Skeletal muscle tissue (tissue), 4 donors: ENCODE measurements around the gene SPINK7. TPM values are rescaled to one million over a fixed set of nuclear protein-coding genes. Genes with fewer than 3 reads are reported as not detected.
A peak's percentile ranks its signal among the peaks of the same experiment; 100 is the strongest.
"Not testable (repeated sequence)": the region's sequence is repeated elsewhere in the genome, so short reads cannot be mapped to it uniquely, and the experiment has no call there.

Experiments
- H3K27ac ChIP-seq: one replicate; pipeline ENCODE4 v1.7.0; 2013; ENCODE audit warnings: mild to moderate bottlenecking, low read depth, low read length, inconsistent platforms
- H3K27me3 ChIP-seq, 3 donors: one replicate each; pipeline ENCODE4 v1.7.0; 2013; ENCODE audit warnings: low read length in 3 of 3; ENCODE audit not compliant: control insufficient read depth in 3 of 3, insufficient read depth in 3 of 3
- H3K36me3 ChIP-seq, 3 donors: one replicate each; pipeline ENCODE4 v1.7.0; 2013; ENCODE audit warnings: low read length in 3 of 3; ENCODE audit not compliant: control insufficient read depth in 3 of 3, insufficient read depth in 3 of 3
- H3K4me1 ChIP-seq, 3 donors: one replicate each; pipeline ENCODE4 v1.7.0; 2013; ENCODE audit warnings: low read length in 3 of 3, mild to moderate bottlenecking in 3 of 3; ENCODE audit not compliant: control insufficient read depth in 3 of 3, insufficient read depth in 3 of 3
- H3K4me3 ChIP-seq, 3 donors: one replicate each; pipeline ENCODE4 v1.7.0; 2013; ENCODE audit warnings: low read length in 3 of 3
- H3K9ac ChIP-seq, 3 donors: one replicate each; pipeline ENCODE4 v1.7.0; 2013; ENCODE audit warnings: low read length in 3 of 3, mild to moderate bottlenecking in 3 of 3, moderate library complexity in 2 of 3, low read depth in 1 of 3
- H3K9me3 ChIP-seq, 3 donors: one replicate each; pipeline ENCODE4 v1.7.0; 2013; ENCODE audit warnings: low read length in 3 of 3; ENCODE audit not compliant: control insufficient read depth in 3 of 3
- total RNA-seq: library from RNA; depleted of rRNA; stranded (reverse); fragments of >200 nt; gene quantifications from one replicate; pipeline ENCODE4 v1.2.3, GENCODE V29; 2014
- donor health status: Osteomylitis.

Gene SPINK7
- total RNA-seq, 1 donor from 2014 or later, result not detected

DNA sequence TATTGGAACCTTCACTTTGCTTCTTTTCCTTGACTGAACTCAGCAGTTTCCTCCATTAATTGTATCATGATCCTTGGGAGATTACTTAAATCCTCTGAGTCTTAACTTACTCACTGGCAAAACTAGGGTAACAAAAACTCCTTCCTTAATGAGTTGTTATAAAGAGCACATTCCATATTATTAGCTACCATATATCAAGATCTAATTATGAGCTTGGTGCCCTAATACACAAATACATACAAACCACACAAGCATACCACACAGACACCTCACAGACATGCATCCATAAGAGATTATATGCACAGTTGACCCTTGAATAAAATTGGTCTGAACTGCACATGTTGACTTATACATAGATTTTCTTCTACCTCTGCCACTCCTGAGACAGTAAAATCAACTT lies 2.5 kb upstream of the SPINK7 start:
- Histone ChIP-seq H3K9me3 (no peaks in the 10 kb centered on the region), H3K4me1 (no peaks in the 10 kb centered on the region), H3K27ac (no peak overlapping the region), H3K9ac (no peak overlapping the region), H3K36me3 (no peaks in the 10 kb centered on the region), H3K27me3 (no peaks in the 10 kb centered on the region), H3K4me3 (no peak overlapping the region)

DNA sequence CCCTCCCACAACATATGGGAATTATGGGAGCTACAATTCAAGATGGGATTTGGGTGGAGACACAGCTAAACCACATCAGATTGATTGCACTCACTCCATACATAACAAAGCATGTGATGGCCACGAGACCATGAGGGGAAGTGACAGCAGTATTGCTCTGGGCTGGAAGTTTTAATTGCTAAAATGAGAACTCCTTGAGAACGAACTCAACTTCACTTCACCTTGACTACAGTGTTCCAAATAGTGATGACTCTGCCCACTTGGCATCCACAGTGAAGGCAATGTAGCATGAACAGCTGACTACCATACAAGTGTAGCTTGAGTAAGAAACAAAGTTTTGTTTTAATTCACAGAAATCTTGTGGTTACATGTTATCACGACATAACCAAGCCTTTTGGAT lies 739 bp upstream of the SPINK7 start:
- H3K9me3 ChIP-seq, result no peaks in the 10 kb centered on the region
- no peaks in the 10 kb centered on the region for H3K36me3 ChIP-seq
- H3K27me3 ChIP-seq, result no peaks in the 10 kb centered on the region
- no peak overlapping the region for H3K27ac ChIP-seq
- H3K9ac ChIP-seq, result no peak overlapping the region
- H3K4me1 ChIP-seq, result no peaks in the 10 kb centered on the region
- no peak overlapping the region for H3K4me3 ChIP-seq

DNA sequence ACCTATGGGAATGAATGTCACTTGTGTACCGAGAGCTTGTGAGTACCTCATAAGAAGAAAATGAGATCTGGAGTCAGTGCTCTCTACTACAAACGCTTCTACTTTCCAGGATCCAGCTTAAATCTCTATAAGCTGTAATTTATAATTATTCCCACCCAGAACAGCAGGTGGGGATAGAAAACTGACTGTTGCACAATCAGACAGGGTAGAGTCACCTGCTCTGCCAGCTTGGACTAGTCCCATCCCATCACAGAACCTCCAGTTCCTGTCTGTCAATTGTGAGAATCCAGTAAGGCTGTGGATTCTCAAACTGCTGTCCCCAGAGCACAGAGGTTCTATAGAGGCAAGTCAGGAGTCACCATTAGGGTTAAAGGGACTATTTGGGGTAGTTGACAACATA lies 2.0 kb downstream of the SPINK7 start:
- H3K36me3 ChIP-seq, result no peaks in the 10 kb centered on the region
- H3K9ac ChIP-seq, result no peak overlapping the region
- H3K27ac ChIP-seq, result no peak overlapping the region
- no peaks in the 10 kb centered on the region for H3K9me3 ChIP-seq
- H3K4me1 ChIP-seq, result no peaks in the 10 kb centered on the region
- H3K4me3 ChIP-seq, result no peak overlapping the region
- no peaks in the 10 kb centered on the region for H3K27me3 ChIP-seq

DNA sequence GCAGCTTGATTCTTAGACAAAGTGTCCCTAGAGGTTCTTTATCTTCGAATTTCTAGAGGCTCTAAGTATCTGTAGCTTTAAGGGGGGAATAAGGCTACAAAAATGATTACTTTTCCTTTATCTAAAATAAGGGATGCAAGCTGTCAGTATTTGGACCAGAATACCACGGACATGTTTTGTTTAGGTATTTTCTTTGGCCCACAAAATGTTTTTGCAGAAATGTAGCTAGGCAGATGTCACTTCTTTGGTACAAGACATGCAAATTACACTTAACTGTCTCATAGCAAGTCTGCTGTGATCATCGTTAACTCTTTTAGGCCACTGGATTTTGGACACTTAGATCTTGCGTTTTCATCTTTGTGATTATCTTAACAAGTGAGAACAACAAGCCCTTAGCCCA lies 2.5 kb downstream of the SPINK7 start:
- Histone ChIP-seq H3K27me3 (no peaks in the 10 kb centered on the region), H3K9me3 (no peaks in the 10 kb centered on the region), H3K36me3 (no peaks in the 10 kb centered on the region), H3K9ac (no peak overlapping the region), H3K4me1 (no peaks in the 10 kb centered on the region), H3K4me3 (no peak overlapping the region), H3K27ac (no peak overlapping the region)

- H3K27me3 ChIP-seq, H3K27ac ChIP-seq, H3K36me3 ChIP-seq, H3K4me1 ChIP-seq, H3K9ac ChIP-seq, H3K9me3 ChIP-seq: not testable (repeated sequence)
- peak overlapping the region in 1 of 3 donors; percentile 50 for H3K4me3 ChIP-seq
Measured at GRCh38 chr5:148320011-148320963, 8.1 kb downstream of the SPINK7 start.

DNA sequence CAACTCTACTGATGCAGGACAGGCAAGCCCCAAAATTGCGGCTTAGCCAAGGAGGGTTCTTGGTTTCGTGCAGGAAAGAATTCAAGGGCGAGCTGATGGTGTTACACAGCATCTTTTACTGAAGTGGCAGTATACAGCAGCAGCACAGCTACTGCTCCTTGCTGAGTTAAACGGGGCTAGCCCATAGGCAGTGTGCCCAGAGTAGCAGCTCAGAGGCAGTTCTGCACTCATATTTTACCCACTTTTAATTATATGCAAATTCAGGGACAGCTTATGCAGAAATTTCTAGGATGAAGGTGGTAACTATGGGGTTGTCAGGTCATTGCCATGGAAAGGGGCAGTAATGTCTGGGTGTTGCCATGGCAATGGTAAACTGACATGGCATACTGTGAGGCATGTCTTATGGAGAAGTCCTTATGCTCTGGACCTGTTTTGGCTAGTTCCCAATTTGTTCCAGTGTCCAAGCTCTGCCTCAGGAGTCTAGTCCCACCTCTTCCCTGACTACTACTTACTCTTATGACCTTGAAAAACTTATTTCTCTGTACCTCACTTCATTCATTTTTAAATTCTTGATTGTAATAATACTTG lies 21.1 kb downstream of the SPINK7 start:
- Histone ChIP-seq H3K36me3 (no peaks in the 10 kb centered on the region), H3K9ac (no peak overlapping the region), H3K27me3 (no peaks in the 10 kb centered on the region), H3K4me3 (no peak overlapping the region), H3K9me3 (no peaks in the 10 kb centered on the region), H3K4me1 (no peaks in the 10 kb centered on the region), H3K27ac (no peak overlapping the region)

DNA sequence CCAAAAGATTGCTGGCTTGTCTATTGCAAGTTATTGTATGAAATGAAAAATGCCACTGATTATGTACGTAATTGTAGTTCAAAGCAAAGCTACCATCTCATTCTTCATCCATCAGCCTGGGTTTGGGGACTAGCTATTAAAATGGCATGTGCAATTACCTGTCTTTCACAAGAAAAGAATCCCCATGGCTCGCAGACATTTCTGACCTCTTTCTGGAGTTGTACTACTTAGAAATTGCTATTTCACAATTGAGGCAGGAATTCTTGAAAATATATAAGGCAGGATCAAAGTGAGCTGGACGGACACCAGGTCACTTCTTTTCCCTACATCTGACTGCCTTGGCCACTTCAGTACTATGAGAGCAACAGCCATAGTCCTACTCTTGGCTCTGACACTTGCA lies 23.0 kb downstream of the SPINK7 start, which contains the start of gene SPINK9:
Gene SPINK9 (plus strand): TSS at position 301 of the 400 bp plus-strand sequence. CDS start 55 bp downstream, at position 356.
- H3K9ac ChIP-seq, result no peak within 1 kb of the TSS
- H3K27ac ChIP-seq, result no peak within 1 kb of the TSS
- no peaks in the 10 kb centered on the region for H3K36me3 ChIP-seq
- no peak within 1 kb of the TSS for H3K4me3 ChIP-seq
- H3K4me1 ChIP-seq, result no peaks in the 10 kb centered on the region
- no peaks in the 10 kb centered on the region for H3K27me3 ChIP-seq
- no peaks in the 10 kb centered on the region for H3K9me3 ChIP-seq

DNA sequence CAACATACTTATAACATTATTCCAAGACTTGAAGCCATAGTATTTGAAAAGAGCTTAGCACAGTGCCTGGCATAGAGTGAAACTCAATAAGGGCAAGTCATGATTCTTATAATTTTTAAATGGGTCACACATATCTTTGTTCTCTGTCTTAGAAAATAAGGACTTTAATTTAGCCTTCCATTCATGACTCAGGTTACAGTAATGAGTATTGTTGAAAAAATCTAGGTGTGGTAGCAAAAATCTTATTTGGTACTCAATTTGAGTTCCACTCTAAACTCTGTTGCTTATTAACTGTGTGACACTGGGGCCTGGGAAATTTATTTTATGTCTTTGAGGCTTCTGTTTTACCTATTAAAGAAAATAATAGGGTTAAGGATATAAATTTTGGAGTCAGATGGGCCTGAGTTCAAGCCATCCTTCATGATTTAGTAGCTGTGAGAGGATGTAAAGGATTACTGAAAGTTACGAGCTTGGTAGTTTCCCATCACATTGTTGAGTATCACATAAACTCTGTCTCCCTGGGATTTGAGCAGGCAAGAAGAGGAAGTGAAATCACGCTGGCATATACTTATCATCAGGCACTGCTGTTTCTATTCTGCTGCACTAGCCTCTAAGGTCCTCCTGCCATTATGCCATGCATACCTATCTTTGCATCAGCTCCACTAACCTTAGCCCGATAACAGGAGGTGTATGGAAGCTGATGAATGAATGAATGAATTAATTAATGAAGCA lies 24.6 kb downstream of the SPINK7 start:
- no peak overlapping the region for H3K27ac ChIP-seq
- H3K9me3 ChIP-seq, result no peaks in the 10 kb centered on the region
- no peaks in the 10 kb centered on the region for H3K27me3 ChIP-seq
- H3K4me3 ChIP-seq, result no peak overlapping the region
- H3K4me1 ChIP-seq, result no peaks in the 10 kb centered on the region
- H3K9ac ChIP-seq, result no peak overlapping the region
- no peaks in the 10 kb centered on the region for H3K36me3 ChIP-seq

GRCh38 chr5:148342371-148343045 lies 30.3 kb downstream of the SPINK7 start:
- Histone ChIP-seq H3K27me3 (no peaks in the 10 kb centered on the region), H3K27ac (no peak overlapping the region), H3K9me3 (no peaks in the 10 kb centered on the region)

More at GRCh38 chr5:148342371-148343045, 30.3 kb downstream of the SPINK7 start:
- Histone ChIP-seq H3K9ac (no peak overlapping the region), H3K4me1 (no peaks in the 10 kb centered on the region), H3K36me3 (no peaks in the 10 kb centered on the region), H3K4me3 (no peak overlapping the region)
